GM18870 (cell line): Measurements from ENCODE around the gene PIRT.

ENCODE experiments used
- ATAC-seq: cut with Tn5 transposase; IDR thresholded peaks from one replicate; pipeline ENCODE4 v1.9.1; 2021; ENCODE audit warnings: moderate library complexity; ENCODE audit not compliant: unreplicated experiment

Gene PIRT

GRCh38 chr17:10790491-10791401 lies 47.1 kb downstream of the PIRT start:
- no peak for ATAC-seq

DNA sequence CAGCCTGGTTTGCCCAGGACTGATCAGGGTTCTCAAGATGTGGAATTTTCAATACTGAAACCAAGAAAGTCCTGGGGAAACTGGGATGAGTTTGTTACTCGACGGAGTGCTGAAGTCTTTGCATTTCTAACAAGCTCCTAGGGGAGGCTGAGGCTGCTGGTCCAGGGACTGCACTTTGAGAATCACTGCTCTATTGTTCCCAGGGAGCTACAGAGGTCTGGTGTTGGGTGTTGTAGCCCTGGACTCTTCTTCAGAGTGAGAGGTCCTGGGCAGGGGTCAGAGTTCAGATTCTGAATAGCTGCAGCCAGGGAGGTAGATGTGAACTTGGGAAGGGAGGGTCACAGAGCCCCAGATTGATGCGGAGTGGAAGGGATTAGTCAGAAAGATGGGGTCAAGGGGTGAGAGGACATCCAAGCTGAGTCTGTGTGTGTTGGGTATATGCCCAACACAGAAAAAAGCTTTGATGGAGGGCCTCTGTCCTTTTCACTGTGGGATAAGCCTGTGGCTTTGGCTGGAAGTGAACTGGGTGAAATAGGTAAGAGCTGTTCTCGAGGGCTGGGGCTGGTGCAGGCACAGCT lies 48.1 kb downstream of the PIRT start:
- no peak for ATAC-seq

- no peak for ATAC-seq
These were observed 50.4 kb downstream of the PIRT start for GRCh38 chr17:10787306-10788045.

DNA sequence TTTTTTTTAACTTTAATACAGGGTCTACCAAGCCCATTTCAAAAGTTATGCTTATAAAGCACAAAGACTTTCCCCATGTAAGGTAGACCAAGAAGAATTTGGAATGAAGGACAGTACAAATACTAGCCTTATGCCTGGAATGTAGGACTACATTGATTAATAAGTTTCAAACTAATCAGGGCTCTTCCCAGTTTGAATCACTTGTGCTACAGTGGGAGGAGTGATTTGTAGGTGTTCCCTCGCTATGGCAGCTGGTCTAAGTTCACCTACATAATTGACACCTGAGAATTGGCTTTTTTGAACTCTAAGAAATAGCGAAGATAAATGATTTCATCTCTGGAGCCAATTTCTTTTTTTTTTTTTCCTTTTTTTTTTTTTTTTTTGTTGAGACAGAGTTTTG lies 52.6 kb downstream of the PIRT start:
- no peak for ATAC-seq

- ATAC-seq: no peak
These were observed 58.3 kb downstream of the PIRT start for GRCh38 chr17:10779609-10780008.

- ATAC-seq: no peak
These were observed 60.0 kb downstream of the PIRT start for GRCh38 chr17:10777890-10778289.

GRCh38 chr17:10777131-10777807 lies 60.6 kb downstream of the PIRT start:
- ATAC-seq: no peak

DNA sequence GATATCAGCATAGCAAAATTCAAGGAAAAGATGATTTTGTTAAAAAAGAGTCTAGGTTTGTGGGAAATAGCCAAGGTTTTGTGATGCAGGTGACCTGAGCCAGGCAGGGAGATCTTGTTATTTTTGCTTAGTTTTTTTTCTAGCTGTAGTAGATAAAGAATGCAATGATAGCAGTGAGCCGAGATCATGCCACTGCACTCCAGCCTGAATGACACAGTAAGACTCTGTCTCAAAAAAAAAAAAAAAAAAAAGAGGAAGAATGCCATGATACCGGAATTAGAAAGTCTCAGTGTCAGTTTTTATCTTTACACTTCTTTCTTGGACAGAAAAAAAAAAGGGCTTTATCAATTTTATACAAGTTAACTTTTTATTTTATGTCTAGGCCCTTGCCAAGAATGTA lies 61.5 kb downstream of the PIRT start:
- no peak for ATAC-seq

DNA sequence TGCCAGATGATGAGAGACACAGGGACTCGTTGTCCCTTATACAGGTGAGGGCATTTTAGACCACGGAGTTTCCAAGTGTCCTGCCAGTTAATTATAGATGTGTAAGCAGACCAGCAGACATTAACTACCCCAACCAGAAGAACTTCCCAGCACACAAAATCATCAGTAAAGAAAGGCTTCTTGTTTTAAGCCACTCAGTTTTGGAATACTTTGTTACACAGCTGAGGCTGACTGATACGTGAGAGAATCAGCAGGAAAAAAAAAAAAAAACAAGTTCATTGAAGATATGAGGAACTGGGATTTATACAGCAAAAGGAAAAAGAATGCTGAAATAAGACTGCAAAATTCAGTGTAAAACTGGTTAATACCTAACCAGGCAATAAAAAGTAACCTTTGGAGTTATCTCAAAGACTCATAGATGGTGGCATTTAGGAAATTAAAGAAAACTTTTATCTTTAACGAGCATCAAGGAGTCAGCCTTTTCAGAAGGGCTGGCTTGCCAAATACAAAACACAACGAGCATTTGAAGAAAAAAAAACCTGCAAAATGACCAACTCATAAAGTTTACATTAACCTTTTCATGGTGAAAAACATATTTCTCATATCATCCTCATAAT lies 62.0 kb downstream of the PIRT start:
- no peak for ATAC-seq

DNA sequence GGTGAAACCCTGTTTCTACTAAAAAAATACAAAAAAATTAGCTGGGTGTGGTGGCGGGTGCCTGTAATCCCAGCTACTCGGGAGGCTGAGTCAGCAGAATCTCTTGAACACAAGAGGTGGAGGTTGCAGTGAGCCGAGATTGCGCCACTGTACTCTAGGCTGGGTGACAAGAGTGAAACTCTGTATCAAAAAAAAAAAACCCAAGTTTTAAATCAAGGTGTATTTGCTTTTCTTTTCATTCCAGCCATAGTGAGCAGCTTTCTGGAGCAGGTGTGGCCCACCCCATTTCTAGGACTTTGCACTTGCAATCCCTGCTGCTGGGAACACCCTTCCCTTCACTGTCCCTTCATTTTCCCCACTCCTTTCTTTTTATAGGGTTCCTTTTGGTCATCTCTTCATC lies 62.8 kb downstream of the PIRT start:
- ATAC-seq: no peak

GRCh38 chr17:10773391-10773790 lies 64.5 kb downstream of the PIRT start:
- ATAC-seq: no peak
